Liver (tissue), 3 donors: ENCODE data around the gene SLC13A2.

Source experiments
- EGR1 ChIP-seq, 2 donors: IDR thresholded peaks; 2 replicates each; pipeline ENCODE4 v1.6.1; 2016 to 2018; ENCODE audit warnings: antibody characterized with exemption in 2 of 2, low read depth in 2 of 2
- GABPA ChIP-seq, 2 donors: IDR thresholded peaks in 1 of 2; conservative IDR thresholded peaks in 1 of 2; 2 replicates each; pipeline ENCODE4 v1.6.1; 2016; ENCODE audit warnings: antibody characterized with exemption in 2 of 2, mild to moderate bottlenecking in 1 of 2, moderate library complexity in 1 of 2
- HNF4A ChIP-seq, 2 donors: conservative IDR thresholded peaks; 2 replicates each; pipeline ENCODE4 v1.6.1; 2016; ENCODE audit warnings: antibody characterized with exemption in 2 of 2, mild to moderate bottlenecking in 2 of 2
- JUND ChIP-seq, 2 donors: IDR thresholded peaks; 2 replicates each; pipeline ENCODE4 v1.6.1; 2016; ENCODE audit warnings: antibody characterized with exemption in 2 of 2
- RAD21 ChIP-seq, 2 donors: IDR thresholded peaks; 2 replicates each; pipeline ENCODE4 v1.6.1; 2016; ENCODE audit warnings: antibody characterized with exemption in 2 of 2, mild to moderate bottlenecking in 2 of 2
- RXRA ChIP-seq, 2 donors: IDR thresholded peaks; 2 replicates each; pipeline ENCODE4 v1.6.1; 2017 to 2018; ENCODE audit warnings: antibody characterized with exemption in 2 of 2, mild to moderate bottlenecking in 1 of 2
- SP1 ChIP-seq: IDR thresholded peaks from 2 replicates; pipeline ENCODE4 v1.6.1; 2018; ENCODE audit warnings: antibody characterized with exemption, mild to moderate bottlenecking
- TAF1 ChIP-seq: conservative IDR thresholded peaks from 2 replicates; pipeline ENCODE4 v1.6.1; 2016; ENCODE audit warnings: antibody characterized with exemption, mild to moderate bottlenecking
- YY1 ChIP-seq: IDR thresholded peaks from 2 replicates; pipeline ENCODE4 v1.6.1; 2016; ENCODE audit warnings: antibody characterized with exemption, mild to moderate bottlenecking
- TF ChIP-seq, protein P1 (sequence below): fragments of 150-350 bp; IDR thresholded peaks from 2 replicates; pipeline ENCODE4 v1.5.1; 2017; ENCODE audit warnings: improper control_type of control experiment, low read depth, low read length; ENCODE audit not compliant: missing input control
- TF ChIP-seq, protein P2 (sequence below): IDR thresholded peaks from 2 replicates; pipeline ENCODE4 v1.6.1; 2016; ENCODE audit warnings: antibody characterized with exemption, mild to moderate bottlenecking
- TF ChIP-seq, protein P3 (sequence below): IDR thresholded peaks from 2 replicates; pipeline ENCODE4 v1.6.1; 2016; ENCODE audit warnings: antibody characterized with exemption
- TF ChIP-seq, protein P4 (sequence below): IDR thresholded peaks from 2 replicates; pipeline ENCODE4 v1.6.1; 2016; ENCODE audit warnings: antibody characterized with exemption
- TF ChIP-seq, protein P5 (sequence below): IDR thresholded peaks from 2 replicates; pipeline ENCODE4 v1.6.1; 2016; ENCODE audit warnings: antibody characterized with exemption
- donor health status: healthy.
- donor health status: healthy.

DNA sequence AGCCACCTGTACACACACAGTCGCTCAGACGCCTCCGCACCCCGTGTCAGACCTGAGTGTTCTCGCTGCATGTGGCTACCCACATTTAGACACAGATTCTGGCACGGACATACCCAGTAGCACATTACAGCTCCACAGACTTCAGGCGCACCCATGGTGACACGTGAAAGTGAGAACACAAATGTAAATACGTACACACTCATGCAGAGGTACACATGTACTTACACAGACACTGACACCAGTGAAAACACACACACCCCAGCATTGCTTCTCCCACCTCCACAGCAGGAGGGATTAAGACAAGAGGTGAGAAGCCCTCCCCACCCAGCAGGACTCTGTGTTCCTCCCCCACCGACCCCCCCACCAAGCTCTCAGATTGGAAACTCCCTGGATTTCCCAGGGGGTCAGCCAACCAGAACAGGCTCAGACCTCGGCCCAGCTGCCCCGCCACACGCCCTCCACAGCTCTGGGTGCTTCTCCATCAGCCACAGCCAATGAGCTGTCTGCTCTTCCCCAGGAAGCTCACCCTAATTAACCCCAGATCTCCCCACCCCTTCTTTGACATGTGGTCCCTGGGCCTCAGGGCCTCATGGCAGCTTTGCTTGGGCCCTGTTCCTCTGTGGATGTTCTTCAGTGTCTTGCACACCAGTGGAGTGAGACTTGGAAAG is 27.4 kb downstream of the SLC13A2 start:
- TF ChIP-seq, protein P1, sequence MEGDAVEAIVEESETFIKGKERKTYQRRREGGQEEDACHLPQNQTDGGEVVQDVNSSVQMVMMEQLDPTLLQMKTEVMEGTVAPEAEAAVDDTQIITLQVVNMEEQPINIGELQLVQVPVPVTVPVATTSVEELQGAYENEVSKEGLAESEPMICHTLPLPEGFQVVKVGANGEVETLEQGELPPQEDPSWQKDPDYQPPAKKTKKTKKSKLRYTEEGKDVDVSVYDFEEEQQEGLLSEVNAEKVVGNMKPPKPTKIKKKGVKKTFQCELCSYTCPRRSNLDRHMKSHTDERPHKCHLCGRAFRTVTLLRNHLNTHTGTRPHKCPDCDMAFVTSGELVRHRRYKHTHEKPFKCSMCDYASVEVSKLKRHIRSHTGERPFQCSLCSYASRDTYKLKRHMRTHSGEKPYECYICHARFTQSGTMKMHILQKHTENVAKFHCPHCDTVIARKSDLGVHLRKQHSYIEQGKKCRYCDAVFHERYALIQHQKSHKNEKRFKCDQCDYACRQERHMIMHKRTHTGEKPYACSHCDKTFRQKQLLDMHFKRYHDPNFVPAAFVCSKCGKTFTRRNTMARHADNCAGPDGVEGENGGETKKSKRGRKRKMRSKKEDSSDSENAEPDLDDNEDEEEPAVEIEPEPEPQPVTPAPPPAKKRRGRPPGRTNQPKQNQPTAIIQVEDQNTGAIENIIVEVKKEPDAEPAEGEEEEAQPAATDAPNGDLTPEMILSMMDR = no peak
- no peak for TF ChIP-seq GABPA (IDR thresholded peaks at IDR 0.05 in 1 of 2, conservative IDR thresholded peaks at IDR 0.05 in 1 of 2)
- TF ChIP-seq, protein P2, sequence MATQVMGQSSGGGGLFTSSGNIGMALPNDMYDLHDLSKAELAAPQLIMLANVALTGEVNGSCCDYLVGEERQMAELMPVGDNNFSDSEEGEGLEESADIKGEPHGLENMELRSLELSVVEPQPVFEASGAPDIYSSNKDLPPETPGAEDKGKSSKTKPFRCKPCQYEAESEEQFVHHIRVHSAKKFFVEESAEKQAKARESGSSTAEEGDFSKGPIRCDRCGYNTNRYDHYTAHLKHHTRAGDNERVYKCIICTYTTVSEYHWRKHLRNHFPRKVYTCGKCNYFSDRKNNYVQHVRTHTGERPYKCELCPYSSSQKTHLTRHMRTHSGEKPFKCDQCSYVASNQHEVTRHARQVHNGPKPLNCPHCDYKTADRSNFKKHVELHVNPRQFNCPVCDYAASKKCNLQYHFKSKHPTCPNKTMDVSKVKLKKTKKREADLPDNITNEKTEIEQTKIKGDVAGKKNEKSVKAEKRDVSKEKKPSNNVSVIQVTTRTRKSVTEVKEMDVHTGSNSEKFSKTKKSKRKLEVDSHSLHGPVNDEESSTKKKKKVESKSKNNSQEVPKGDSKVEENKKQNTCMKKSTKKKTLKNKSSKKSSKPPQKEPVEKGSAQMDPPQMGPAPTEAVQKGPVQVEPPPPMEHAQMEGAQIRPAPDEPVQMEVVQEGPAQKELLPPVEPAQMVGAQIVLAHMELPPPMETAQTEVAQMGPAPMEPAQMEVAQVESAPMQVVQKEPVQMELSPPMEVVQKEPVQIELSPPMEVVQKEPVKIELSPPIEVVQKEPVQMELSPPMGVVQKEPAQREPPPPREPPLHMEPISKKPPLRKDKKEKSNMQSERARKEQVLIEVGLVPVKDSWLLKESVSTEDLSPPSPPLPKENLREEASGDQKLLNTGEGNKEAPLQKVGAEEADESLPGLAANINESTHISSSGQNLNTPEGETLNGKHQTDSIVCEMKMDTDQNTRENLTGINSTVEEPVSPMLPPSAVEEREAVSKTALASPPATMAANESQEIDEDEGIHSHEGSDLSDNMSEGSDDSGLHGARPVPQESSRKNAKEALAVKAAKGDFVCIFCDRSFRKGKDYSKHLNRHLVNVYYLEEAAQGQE = no peak
- TF ChIP-seq, protein P3, sequence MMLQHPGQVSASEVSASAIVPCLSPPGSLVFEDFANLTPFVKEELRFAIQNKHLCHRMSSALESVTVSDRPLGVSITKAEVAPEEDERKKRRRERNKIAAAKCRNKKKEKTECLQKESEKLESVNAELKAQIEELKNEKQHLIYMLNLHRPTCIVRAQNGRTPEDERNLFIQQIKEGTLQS = no peak
- TF ChIP-seq YY1 = no peak
- TF ChIP-seq TAF1 = no peak
- TF ChIP-seq EGR1 (IDR thresholded peaks at IDR 0.05; ENCODE audit: low read depth in 2 of 2) = no peak
- no peak for TF ChIP-seq SP1
- TF ChIP-seq, protein P4, sequence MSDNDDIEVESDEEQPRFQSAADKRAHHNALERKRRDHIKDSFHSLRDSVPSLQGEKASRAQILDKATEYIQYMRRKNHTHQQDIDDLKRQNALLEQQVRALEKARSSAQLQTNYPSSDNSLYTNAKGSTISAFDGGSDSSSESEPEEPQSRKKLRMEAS = no peak
- no peak for TF ChIP-seq JUND (IDR thresholded peaks at IDR 0.05)
- TF ChIP-seq RAD21 (IDR thresholded peaks at IDR 0.05) = no peak
- no peak for TF ChIP-seq RXRA (IDR thresholded peaks at IDR 0.05)
- no peak for TF ChIP-seq HNF4A (conservative IDR thresholded peaks at IDR 0.05)
- TF ChIP-seq, protein P5, sequence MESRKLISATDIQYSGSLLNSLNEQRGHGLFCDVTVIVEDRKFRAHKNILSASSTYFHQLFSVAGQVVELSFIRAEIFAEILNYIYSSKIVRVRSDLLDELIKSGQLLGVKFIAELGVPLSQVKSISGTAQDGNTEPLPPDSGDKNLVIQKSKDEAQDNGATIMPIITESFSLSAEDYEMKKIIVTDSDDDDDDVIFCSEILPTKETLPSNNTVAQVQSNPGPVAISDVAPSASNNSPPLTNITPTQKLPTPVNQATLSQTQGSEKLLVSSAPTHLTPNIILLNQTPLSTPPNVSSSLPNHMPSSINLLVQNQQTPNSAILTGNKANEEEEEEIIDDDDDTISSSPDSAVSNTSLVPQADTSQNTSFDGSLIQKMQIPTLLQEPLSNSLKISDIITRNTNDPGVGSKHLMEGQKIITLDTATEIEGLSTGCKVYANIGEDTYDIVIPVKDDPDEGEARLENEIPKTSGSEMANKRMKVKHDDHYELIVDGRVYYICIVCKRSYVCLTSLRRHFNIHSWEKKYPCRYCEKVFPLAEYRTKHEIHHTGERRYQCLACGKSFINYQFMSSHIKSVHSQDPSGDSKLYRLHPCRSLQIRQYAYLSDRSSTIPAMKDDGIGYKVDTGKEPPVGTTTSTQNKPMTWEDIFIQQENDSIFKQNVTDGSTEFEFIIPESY = no peak
